ENCODE results near the gene HIKESHI.
"Not testable (repeated sequence)": the region's sequence is repeated elsewhere in the genome, so short reads cannot be mapped to it uniquely, and the experiment has no call there.

The HIKESHI gene

GRCh38 chr11:86294026-86294425 lies 8.0 kb upstream of the HIKESHI start:
- no peak for DNase-seq

- no peak for DNase-seq
Observed at GRCh38 chr11:86301742-86302091, 323 bp upstream of the HIKESHI start.

- no peak for DNase-seq
Observed at GRCh38 chr11:86303257-86303656, 1.2 kb downstream of the HIKESHI start.

GRCh38 chr11:86308710-86309109 lies 6.7 kb downstream of the HIKESHI start:
- not testable (repeated sequence) for DNase-seq

DNA sequence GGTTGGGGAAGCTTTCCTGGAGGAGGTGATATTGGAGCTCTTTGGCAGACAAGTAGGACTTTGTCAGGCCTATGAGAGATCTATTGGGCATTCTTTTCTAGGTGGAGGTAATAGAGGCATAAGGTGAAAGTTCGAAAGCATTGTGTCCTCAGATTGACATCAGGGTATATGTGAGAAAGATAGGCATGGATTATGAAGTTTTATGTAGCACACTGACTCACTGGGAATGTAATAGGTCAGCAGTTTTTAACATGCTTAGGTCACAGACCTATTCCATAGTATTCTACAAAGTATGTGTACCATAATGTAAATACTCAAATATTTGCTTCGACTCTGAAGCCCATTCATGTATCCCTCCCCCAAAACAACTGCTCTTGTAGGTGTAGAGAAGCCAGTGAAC lies 11.8 kb downstream of the HIKESHI start:
- DNase-seq, result no peak

DNA sequence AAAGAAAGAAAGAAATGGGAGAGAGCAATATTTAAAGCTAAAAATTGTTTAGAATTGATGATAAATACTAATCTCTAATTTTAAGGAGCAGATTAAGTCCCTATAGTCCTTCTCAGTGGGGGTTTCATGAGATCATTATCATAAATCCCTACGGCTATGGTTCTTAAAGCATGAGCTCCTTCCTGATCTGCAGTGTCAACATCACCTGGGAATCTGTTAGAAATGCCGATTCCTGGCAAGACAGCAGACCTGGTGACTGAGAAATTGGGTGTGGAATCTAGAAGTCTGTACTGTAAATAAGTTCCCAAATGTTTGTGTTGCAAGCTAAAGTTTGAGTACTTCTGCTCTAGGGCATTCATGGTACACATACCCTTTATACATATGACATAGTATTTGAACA lies 12.6 kb downstream of the HIKESHI start:
- DNase-seq, result no peak

DNA sequence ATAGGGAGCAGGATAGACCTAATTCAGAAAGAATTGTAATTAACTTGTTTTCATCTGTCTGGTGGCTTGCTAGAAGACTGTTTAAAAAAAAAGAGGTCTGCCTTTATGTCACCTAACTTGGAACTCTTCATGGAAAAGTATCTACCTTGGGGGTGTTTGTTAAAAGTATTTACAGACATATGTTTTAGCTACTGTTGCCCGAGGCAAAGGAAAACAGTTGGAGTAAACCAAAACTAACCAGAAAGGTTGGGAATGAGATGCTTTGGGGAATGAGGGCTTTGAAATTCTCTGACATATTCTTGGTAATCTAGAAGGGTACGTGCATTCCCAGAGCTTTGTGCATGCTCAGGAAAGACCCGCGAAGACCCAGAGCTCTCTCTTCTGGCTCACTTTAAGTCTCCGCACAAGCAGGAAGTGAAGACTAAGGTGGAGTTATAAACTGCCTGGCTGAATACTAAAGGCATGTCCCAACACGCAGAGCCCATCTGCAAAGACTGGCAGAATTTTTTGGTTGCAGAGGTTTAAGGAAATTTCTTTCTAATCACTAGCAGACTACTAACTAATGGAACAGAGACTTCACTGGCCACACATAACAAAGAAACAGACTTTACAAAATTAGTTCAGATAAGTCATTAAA lies 33.2 kb downstream of the HIKESHI start:
- DNase-seq, result no peak

- DNase-seq, result no peak
Observed at GRCh38 chr11:86337227-86337626, 35.2 kb downstream of the HIKESHI start.

- DNase-seq, result no peak
Observed at GRCh38 chr11:86341382-86341781, 39.3 kb downstream of the HIKESHI start.

GRCh38 chr11:86346513-86346912 lies 44.5 kb downstream of the HIKESHI start:
- DNase-seq, result no peak

- no peak for DNase-seq
Observed at GRCh38 chr11:86355256-86355655, 53.2 kb downstream of the HIKESHI start.

GRCh38 chr11:86357412-86357811 lies 55.4 kb downstream of the HIKESHI start:
- not testable (repeated sequence) for DNase-seq

DNA sequence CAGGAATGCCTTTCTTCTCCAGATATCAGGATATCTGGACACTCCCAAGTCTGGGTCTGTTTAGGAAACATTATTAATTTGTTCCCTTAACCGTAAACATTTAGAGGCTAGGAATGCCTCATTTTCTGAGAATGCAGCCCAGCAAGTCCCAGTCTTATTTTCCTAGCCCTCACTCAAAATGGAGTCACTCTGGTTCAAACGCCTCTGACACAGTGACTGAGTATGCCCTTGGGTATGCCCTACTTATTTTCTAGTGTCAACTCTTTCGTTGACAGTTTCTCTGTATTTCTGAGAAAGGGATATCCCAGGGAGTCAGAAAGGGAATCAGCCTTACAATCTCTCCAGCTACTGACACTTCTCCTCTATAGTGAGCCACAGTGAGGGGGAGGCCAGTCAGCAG lies 56.7 kb downstream of the HIKESHI start:
- no peak for DNase-seq

- DNase-seq, result no peak
Observed at GRCh38 chr11:86360775-86361395, 58.8 kb downstream of the HIKESHI start.

- no peak for DNase-seq
Observed at GRCh38 chr11:86363424-86363823, 61.4 kb downstream of the HIKESHI start.

DNA sequence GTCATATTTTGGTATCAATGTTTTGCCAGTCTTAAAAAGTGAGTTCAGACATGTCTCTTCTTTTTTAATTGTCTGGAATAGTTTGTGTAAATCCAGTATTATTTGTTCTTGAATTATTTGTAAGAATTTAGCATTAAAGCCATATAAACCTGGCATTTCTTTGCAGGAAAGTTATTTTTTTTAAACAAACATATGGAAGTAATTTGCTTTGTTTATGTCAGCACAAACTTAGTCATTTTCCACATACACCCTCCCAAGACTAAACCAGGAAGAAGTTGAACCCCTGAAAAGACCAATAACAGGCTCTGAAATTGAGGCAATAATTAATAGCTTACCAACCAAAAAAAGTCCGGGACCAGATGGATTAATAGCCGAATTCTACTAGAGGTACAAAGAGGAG lies 63.5 kb downstream of the HIKESHI start:
- no peak for DNase-seq

GRCh38 chr11:86369668-86370067 lies 67.6 kb downstream of the HIKESHI start:
- DNase-seq, result no peak

- no peak for DNase-seq
Observed at GRCh38 chr11:86370171-86370570, 68.1 kb downstream of the HIKESHI start.

- no peak for DNase-seq
Observed at GRCh38 chr11:86370922-86371594, 69.0 kb downstream of the HIKESHI start.

DNA sequence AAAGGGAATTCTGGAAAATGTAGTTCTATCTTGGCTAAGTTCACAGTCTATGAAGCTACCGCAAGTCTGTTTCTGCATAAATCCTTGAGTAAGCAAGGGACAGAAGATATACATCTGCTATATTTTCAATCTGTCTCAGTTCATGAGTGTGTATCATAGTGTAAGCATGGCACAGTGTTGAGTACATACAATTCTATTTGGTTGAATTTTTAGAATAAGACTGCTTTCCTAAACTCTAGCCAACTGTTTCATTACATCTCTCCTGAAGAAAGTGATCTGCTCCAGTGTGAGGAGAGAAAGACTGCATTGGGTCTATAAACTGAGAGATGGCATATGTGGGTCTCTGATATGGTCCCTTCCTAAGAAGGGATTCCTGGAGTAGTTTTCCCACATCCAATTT lies 70.0 kb downstream of the HIKESHI start:
- DNase-seq, result no peak

- DNase-seq, result no peak
Observed at GRCh38 chr11:86372586-86372985, 70.5 kb downstream of the HIKESHI start.

- DNase-seq, result no peak
Observed at GRCh38 chr11:86374069-86374468, 72.0 kb downstream of the HIKESHI start.

DNA sequence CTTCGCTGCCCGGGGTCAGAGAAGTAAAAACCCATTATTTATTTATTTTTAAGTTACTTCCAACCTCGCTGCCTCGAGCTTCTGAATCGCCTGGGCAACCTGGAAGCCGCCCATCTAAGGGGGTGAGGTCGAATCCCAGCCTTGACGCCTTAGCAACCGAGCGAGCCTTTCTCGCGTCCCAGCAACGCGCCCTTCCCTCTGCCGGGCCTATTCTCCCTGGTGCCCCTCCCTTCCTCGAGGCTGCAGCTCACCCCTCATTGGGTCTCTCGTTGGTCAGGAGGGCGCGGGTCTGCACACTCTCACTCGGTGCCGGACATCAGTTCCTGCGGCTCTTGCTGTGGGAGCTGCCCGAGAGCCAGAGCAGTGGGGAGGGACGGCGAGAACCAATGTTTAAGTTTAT lies 72.5 kb downstream of the HIKESHI start, which contains the start of gene CCDC81:
Gene CCDC81 (plus strand): TSS at position 302 of the 400 bp plus-strand sequence. CDS start 277 bp downstream, outside the sequence.
- DNase-seq, result no peak

DNA sequence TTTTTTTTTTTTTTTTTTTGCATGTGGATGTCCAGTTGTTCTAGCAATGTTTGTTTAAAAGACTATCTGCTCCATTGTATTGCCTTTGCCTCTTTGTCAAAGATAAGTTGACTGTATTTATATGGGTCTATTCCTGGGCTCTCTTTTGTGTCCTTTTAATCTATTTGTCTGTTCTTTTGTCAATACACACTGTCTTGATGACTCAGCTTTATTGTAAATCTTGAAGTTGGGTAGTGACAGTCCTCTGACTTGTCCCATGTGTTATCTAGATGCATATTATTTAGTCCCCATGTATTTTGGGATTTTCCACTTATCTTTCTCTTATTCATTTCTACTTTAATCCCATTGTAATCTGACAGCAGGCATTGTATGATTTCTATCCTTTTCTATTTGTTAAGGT lies 75.9 kb downstream of the HIKESHI start:
- no peak for DNase-seq
